ENCODE results near the gene WDR91. TPM values are rescaled to one million over a fixed set of nuclear protein-coding genes. Genes with fewer than 3 reads are reported as not detected.
A peak's percentile ranks its signal among the peaks of the same experiment; 100 is the strongest.

The WDR91 gene
- 10 to 100 TPM; 25.1 to 27.7 TPM for total RNA-seq
- 5.7 TPM for polyA plus RNA-seq

DNA sequence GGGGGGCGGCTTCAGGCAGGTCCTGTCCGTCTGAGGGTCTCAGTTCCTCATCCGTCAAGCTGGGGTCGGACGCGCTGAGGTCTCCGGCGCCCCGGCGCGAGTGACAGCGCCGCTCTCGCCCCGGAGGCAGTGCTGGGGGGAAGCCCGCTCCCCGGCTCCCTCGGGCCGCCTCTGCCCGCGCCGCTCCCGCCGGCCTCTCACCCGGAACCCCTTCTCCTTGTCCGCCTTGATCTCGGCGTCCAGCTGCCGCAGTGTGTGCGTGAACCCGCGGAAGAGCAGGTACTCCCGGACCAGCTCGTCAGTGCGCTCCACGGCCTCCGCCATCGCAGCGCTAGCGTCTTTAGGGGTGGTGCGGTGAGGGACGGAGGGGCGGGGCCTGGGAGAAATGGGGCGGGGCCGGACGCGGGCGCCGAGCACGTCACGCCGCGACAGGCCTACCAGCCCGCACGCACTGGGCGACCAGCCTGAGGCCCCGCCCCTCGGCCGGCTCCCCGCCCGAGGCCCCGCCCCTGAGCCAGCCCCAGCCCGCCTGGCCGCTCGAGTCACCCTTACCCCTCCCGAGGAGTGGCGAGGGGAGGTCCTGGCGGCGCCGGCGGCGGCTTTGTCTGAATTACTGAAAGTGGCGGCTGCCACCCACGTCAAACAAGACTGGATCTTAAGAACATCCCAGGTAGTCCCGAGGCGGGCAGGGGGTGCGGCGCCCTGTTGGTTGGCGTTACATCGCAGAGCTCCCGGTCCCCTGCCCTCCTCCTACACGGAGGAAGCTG is at the start of gene WDR91:
TSS of gene WDR91 (minus strand) at position 348 of the 767 bp plus-strand sequence. CDS start at position 324, 24 bp downstream.
- H3K4me1 ChIP-seq (ENCODE audit: insufficient read depth, low read length): peaks cover 15% of the 10 kb centered on the region
- no peaks in the 10 kb centered on the region for H3K27me3 Mint-ChIP-seq
- peak within 1 kb of the TSS; percentile 86 to 99 (median 99) for H3K27ac Mint-ChIP-seq
- H3K4me3 Mint-ChIP-seq: peak within 1 kb of the TSS; percentile 90 to 97 (median 95)
- peak within 1 kb of the TSS; percentile 86 for H3K27ac ChIP-seq (ENCODE audit: low read depth, low read length)
- no peaks in the 10 kb centered on the region for H3K27me3 ChIP-seq (ENCODE audit: insufficient read depth, low read length, poor library complexity, severe bottlenecking)
- H3K9me3 ChIP-seq (ENCODE audit: low read length): no peaks in the 10 kb centered on the region
- CTCF ChIA-PET: interaction anchor here (0.8 to 3.6 kb wide), 9 partner anchors 9 to 224 kb away, joined by 3 to 15 read pairs (median 4); partner anchors contain the start of genes CYREN and TMEM140
- DNase-seq: peak; percentile 88 to 98 (median 96)
- POLR2A ChIA-PET: interaction anchor here (0.7 to 2.6 kb wide), 5 partner anchors 41 to 565 kb away, joined by 3 to 14 read pairs (median 5); partner anchors contain the start of genes AGBL3, CYREN and TMEM140
- peaks cover 0 to 21% (median 3%) of the 10 kb centered on the region in 3 donors for H3K36me3 Mint-ChIP-seq
- no peaks in the 10 kb centered on the region for H3K36me3 ChIP-seq (ENCODE audit: insufficient read depth, low read length)
- peaks cover 26 to 48% (median 33%) of the 10 kb centered on the region in 3 donors for H3K4me1 Mint-ChIP-seq
- H3K9me3 Mint-ChIP-seq: no peaks in the 10 kb centered on the region
- H3K4me3 ChIP-seq (ENCODE audit: low read length): peak within 1 kb of the TSS; percentile 80

DNA sequence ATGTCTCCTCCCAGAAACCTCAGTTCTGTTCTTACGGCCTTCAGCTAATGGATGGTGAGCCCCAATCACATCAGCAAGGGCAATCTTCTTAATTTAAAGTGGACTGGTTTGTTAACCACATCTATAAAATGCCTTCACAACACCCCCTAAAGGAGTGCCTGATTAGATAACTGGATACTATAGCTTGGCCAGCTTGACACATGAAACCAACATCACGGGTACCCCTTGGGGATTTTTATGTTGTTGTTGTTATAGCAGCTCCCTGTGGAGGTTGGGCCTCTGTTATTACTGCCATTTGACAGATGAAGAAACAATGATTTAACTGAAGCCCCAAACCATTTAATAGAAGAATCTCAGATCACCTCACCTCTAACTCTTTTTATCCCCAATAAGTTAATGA is 49.1 kb upstream of the WDR91 start:
- H3K36me3 ChIP-seq (ENCODE audit: insufficient read depth, low read length): no peaks in the 10 kb centered on the region
- Mint-ChIP-seq H3K27ac (no peak overlapping the region), H3K9me3 (peaks cover under 1 to 7% (median 3%) of the 10 kb centered on the region in 5 donors), H3K27me3 (peaks cover 0 to 8% of the 10 kb centered on the region in 2 donors), H3K4me1 (no peaks in the 10 kb centered on the region), H3K4me3 (no peak overlapping the region), H3K36me3 (peaks cover 0 to 2% (median 0%) of the 10 kb centered on the region in 3 donors)
- H3K4me3 ChIP-seq (ENCODE audit: low read length): no peak overlapping the region
- H3K27me3 ChIP-seq (ENCODE audit: insufficient read depth, low read length, poor library complexity, severe bottlenecking): no peaks in the 10 kb centered on the region
- no peak overlapping the region for H3K27ac ChIP-seq (ENCODE audit: low read depth, low read length)
- ChIA-PET CTCF (interaction anchor here (0.8 to 3.3 kb wide), 2 partner anchors 14 to 21 kb away, joined by 3 to 13 read pairs; no protein-coding TSS in a partner anchor), POLR2A (no interaction called here)
- no peak for DNase-seq
- H3K4me1 ChIP-seq (ENCODE audit: insufficient read depth, low read length): no peaks in the 10 kb centered on the region
- no peaks in the 10 kb centered on the region for H3K9me3 ChIP-seq (ENCODE audit: low read length)

DNA sequence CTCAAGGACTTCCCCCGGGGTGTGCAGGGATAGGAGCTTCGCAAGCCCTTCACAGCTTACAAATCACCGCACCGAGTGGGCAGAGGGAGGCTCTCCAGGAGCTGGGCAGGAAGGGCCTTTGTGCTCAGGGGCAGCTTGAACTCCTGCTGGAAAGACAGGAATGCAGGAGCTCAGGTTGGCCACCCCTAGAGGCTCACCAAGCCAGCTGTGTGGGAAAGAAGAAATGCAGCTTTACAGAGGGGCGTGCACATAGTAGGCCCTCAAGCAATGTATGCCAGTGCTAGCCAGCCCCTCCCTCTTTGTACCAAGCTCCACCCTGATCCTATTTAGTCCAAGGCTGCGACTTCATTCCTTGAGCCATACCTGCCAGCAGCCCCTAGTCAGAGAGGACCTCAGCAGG is 48.4 kb upstream of the WDR91 start:
- POLR2A ChIA-PET: no interaction called here
- Histone ChIP-seq H3K36me3 (ENCODE audit: insufficient read depth, low read length) (no peaks in the 10 kb centered on the region), H3K27me3 (ENCODE audit: insufficient read depth, low read length, poor library complexity, severe bottlenecking) (no peaks in the 10 kb centered on the region), H3K4me3 (ENCODE audit: low read length) (no peak overlapping the region), H3K9me3 (ENCODE audit: low read length) (no peaks in the 10 kb centered on the region), H3K4me1 (ENCODE audit: insufficient read depth, low read length) (no peaks in the 10 kb centered on the region), H3K27ac (ENCODE audit: low read depth, low read length) (no peak overlapping the region)
- CTCF ChIA-PET: interaction anchor here (3.3 kb wide), 1 partner anchor 14 kb away, joined by 13 read pairs; no protein-coding TSS in a partner anchor
- Mint-ChIP-seq H3K9me3 (peaks cover 0 to 3% (median 3%) of the 10 kb centered on the region in 5 donors), H3K4me1 (no peaks in the 10 kb centered on the region), H3K27ac (no peak overlapping the region), H3K27me3 (peaks cover 0 to 8% of the 10 kb centered on the region in 2 donors), H3K4me3 (no peak overlapping the region), H3K36me3 (peaks cover 0 to 2% (median 0%) of the 10 kb centered on the region in 3 donors)
- no peak for DNase-seq

DNA sequence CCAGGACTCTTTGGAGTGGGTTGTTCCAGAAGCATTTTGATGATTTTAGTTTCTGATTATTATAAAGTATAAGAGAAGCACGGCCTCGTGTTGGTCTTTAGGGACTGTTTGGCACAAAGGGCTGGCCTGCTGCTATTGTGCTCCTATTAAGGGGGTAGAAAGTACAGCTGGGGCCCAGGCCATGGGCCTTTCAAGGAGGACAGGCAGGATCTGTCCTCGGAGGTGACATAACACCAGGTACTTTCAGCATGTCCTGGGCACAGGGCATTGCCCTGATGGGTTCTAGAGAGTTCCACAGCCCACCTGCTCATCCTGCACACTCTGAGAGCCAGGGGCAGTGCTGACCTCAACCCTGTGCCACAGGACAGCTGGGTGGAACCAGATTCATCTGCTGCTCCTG is 47.3 kb upstream of the WDR91 start:
- ChIA-PET CTCF (no interaction called here), POLR2A (no interaction called here)
- Histone ChIP-seq H3K27ac (ENCODE audit: low read depth, low read length) (no peak overlapping the region), H3K4me3 (ENCODE audit: low read length) (no peak overlapping the region), H3K36me3 (ENCODE audit: insufficient read depth, low read length) (no peaks in the 10 kb centered on the region), H3K27me3 (ENCODE audit: insufficient read depth, low read length, poor library complexity, severe bottlenecking) (no peaks in the 10 kb centered on the region), H3K4me1 (ENCODE audit: insufficient read depth, low read length) (no peaks in the 10 kb centered on the region), H3K9me3 (ENCODE audit: low read length) (no peaks in the 10 kb centered on the region)
- Mint-ChIP-seq H3K4me3 (no peak overlapping the region), H3K4me1 (no peaks in the 10 kb centered on the region), H3K27ac (peak overlapping the region in 1 of 8 donors; percentile 61), H3K27me3 (peaks cover 0 to 8% of the 10 kb centered on the region in 2 donors), H3K9me3 (peaks cover 0 to 2% (median 0%) of the 10 kb centered on the region in 5 donors), H3K36me3 (peaks cover 0 to 2% (median 0%) of the 10 kb centered on the region in 3 donors)
- DNase-seq: no peak

DNA sequence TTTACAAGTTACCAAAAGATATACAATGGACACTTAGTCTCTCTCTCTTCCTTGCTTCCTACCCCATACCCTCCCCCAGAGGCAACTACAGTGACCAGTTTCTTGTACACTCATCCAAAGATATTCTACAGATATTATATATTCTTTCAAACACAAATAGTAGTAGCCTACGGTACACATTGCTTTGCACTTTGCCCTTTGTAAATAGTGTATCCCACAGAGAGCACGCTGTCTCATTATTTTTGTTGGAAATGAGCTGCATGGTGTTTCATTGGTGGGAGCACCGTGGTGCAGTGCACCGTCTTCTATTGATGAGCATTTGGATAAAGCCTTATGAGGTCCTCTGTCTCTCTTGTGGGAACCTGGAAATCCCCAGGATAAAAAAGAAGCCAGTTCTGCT is 46.5 kb upstream of the WDR91 start:
- DNase-seq: no peak
- POLR2A ChIA-PET: no interaction called here
- H3K27me3 Mint-ChIP-seq: peaks cover 0 to 8% of the 10 kb centered on the region in 2 donors
- H3K4me1 Mint-ChIP-seq: no peaks in the 10 kb centered on the region
- H3K9me3 Mint-ChIP-seq: peaks cover 0 to 2% (median 0%) of the 10 kb centered on the region in 5 donors
- peaks cover 0 to 2% (median 0%) of the 10 kb centered on the region in 3 donors for H3K36me3 Mint-ChIP-seq
- Histone ChIP-seq H3K4me3 (ENCODE audit: low read length) (no peak overlapping the region), H3K27ac (ENCODE audit: low read depth, low read length) (no peak overlapping the region), H3K27me3 (ENCODE audit: insufficient read depth, low read length, poor library complexity, severe bottlenecking) (no peaks in the 10 kb centered on the region), H3K4me1 (ENCODE audit: insufficient read depth, low read length) (no peaks in the 10 kb centered on the region), H3K36me3 (ENCODE audit: insufficient read depth, low read length) (no peaks in the 10 kb centered on the region), H3K9me3 (ENCODE audit: low read length) (no peaks in the 10 kb centered on the region)
- no peak overlapping the region for H3K4me3 Mint-ChIP-seq
- H3K27ac Mint-ChIP-seq: no peak overlapping the region
- CTCF ChIA-PET: no interaction called here

DNA sequence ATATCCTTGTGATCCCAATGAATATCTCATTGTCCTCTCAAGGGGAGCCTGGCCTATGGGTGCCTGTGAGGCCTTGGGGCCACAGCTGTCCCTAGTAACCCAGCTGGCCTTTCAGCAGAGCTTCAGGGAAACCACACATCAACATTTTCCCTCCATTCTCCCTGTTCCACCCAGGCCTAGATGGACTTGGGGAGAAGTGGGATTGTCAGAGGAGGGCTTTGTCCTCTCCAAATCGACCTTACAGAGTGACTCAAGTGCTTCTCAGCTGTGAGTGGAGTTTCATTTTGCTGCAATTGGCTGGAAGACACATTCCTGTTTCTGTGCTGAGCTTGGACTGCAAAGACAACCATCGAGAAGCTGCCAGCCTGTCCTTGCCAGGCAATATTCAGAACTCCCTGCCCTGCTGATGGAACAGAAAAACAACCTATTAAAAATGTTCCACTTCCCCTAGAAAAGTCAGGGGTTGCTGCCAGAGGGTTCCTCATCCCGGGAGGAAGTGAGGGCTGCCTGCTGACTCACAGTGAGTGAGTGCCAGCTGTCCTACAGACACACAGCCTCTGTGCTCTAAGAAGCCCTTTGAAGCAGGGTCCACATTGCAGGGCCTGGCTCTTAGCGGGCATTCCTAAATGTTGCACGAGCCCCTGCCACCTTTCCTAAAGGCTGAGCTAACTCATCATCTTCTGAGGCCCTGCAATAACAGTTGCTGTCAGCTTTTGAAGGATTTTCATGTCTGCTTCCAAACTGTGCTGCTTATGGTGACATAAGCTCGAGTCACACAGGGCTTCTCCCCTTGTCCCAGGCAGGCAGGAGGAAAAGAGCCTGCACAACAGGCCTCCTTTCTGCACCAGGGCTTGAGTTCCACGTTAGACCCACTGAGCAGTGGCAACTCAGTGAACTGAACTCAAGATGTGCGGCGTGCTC is 42.8 kb upstream of the WDR91 start:
- no peaks in the 10 kb centered on the region for H3K27me3 ChIP-seq (ENCODE audit: insufficient read depth, low read length, poor library complexity, severe bottlenecking)
- Mint-ChIP-seq H3K36me3 (no peaks in the 10 kb centered on the region), H3K27ac (peak overlapping the region in 1 of 8 donors; percentile 75), H3K4me1 (no peaks in the 10 kb centered on the region), H3K27me3 (peaks cover 0 to 1% of the 10 kb centered on the region in 2 donors), H3K9me3 (no peaks in the 10 kb centered on the region), H3K4me3 (no peak overlapping the region)
- POLR2A ChIA-PET: no interaction called here
- no peak overlapping the region for H3K4me3 ChIP-seq (ENCODE audit: low read length)
- H3K4me1 ChIP-seq (ENCODE audit: insufficient read depth, low read length): no peaks in the 10 kb centered on the region
- H3K36me3 ChIP-seq (ENCODE audit: insufficient read depth, low read length): no peaks in the 10 kb centered on the region
- CTCF ChIA-PET: interaction anchor here (0.7 to 1.3 kb wide), 3 partner anchors 9 to 20 kb away, joined by 3 read pairs; no protein-coding TSS in a partner anchor
- no peak overlapping the region for H3K27ac ChIP-seq (ENCODE audit: low read depth, low read length)
- H3K9me3 ChIP-seq (ENCODE audit: low read length): no peaks in the 10 kb centered on the region
- no peak for DNase-seq

DNA sequence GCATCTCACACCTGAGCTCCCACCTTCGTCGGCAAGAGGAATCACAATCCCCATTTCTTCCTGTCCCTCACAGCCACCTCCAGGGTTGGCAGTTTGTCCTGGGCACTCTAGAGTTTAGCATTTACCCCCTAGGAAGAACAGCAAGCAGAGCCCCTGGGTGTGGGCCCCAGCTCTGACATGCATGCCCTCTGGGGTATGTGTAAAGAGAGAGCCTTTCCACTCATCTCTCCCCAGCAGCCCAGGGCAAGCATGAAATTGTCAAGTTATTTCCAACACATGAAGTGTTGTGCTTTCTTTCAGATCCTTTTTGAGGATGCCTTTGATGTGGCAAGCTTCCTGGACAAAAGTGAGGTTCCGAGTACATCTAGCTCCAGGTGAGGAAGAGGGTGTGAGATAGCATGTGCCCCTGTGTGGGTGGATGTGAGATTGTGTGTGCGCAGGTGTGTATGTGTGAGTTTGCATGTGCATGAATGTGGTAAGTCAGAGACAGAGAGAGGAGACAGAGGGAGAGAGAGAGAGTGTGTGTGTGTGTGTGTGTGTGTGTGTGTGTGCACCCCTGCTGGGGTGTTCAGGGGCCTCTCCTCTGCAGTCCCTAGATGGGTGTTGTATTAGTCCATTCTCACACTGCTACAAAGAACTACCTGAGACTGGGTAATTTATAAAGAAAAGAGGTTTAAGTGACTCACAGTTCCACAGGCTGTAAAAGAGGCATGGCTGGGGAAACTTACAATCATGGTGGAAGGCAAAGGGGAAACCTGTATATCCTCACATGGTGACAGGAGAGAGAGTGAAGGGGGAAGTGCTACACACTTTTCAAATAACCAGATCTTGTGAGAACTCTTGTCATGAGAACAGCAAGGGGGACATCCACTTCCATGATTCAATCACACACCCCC is 40.4 kb upstream of the WDR91 start:
- no peak overlapping the region for H3K27ac ChIP-seq (ENCODE audit: low read depth, low read length)
- ChIA-PET POLR2A (no interaction called here), CTCF (no interaction called here)
- Mint-ChIP-seq H3K36me3 (no peaks in the 10 kb centered on the region), H3K9me3 (no peaks in the 10 kb centered on the region), H3K27ac (peak overlapping the region in 1 of 8 donors; percentile 51), H3K4me3 (no peak overlapping the region), H3K27me3 (peaks cover 0 to 3% of the 10 kb centered on the region in 2 donors), H3K4me1 (no peaks in the 10 kb centered on the region)
- DNase-seq: no peak
- no peaks in the 10 kb centered on the region for H3K27me3 ChIP-seq (ENCODE audit: insufficient read depth, low read length, poor library complexity, severe bottlenecking)
- H3K9me3 ChIP-seq (ENCODE audit: low read length): no peaks in the 10 kb centered on the region
- no peak overlapping the region for H3K4me3 ChIP-seq (ENCODE audit: low read length)
- no peaks in the 10 kb centered on the region for H3K36me3 ChIP-seq (ENCODE audit: insufficient read depth, low read length)
- no peaks in the 10 kb centered on the region for H3K4me1 ChIP-seq (ENCODE audit: insufficient read depth, low read length)

Data from CD8-positive, alpha-beta memory T cell (primary cell).